H1 (cell line): ENCODE data around the gene GINS2.

ENCODE experiments used
- BRCA1 ChIP-seq: IDR thresholded peaks from 2 replicates; pipeline ENCODE4 v1.6.1; 2012; ENCODE audit warnings: low read depth, low read length, improper control_type of control experiment
- CEBPB ChIP-seq: IDR thresholded peaks from 2 replicates; pipeline ENCODE4 v1.6.1; 2012; ENCODE audit warnings: low read depth, low read length
- CHD2 ChIP-seq: IDR thresholded peaks from 2 replicates; pipeline ENCODE4 v1.6.1; 2012; ENCODE audit warnings: low read length, improper control_type of control experiment
- CTCF ChIP-seq, 3 experiments: IDR thresholded peaks; 1 replicate in 2 of 3; 2 replicates in 1 of 3; pipeline versions ENCODE4 v1.5.1 to v1.6.1; 2011; ENCODE audit warnings: low read length in 3 of 3, mild to moderate bottlenecking in 3 of 3, inconsistent platforms in 2 of 3, low read depth in 1 of 3, moderate library complexity in 1 of 3; ENCODE audit not compliant: insufficient read depth in 1 of 3; ENCODE audit errors: control extremely low read depth in 1 of 3
- EP300 ChIP-seq, 2 experiments: IDR thresholded peaks; 1 replicate in 1 of 2; 2 replicates in 1 of 2; pipeline ENCODE4 v1.6.1; 2011 to 2012; ENCODE audit warnings: low read depth in 2 of 2, low read length in 2 of 2, mild to moderate bottlenecking in 2 of 2, borderline replicate concordance in 1 of 2, inconsistent platforms in 1 of 2, moderate library complexity in 1 of 2
- EZH2 ChIP-seq: fragments of 200-600 bp; sonication (generic); IDR thresholded peaks from 2 replicates; pipeline ENCODE4 v1.7.1; 2012; ENCODE audit warnings: low read depth, mild to moderate bottlenecking, moderate library complexity, low read length, inconsistent platforms; ENCODE audit not compliant: severe bottlenecking
- JUN ChIP-seq: IDR thresholded peaks from 2 replicates; pipeline ENCODE4 v1.6.1; 2011; ENCODE audit warnings: low read depth, mild to moderate bottlenecking, improper control_type of control experiment, low read length
- SP4 ChIP-seq: IDR thresholded peaks from 2 replicates; pipeline ENCODE4 v1.6.1; 2012; ENCODE audit warnings: low read length, inconsistent platforms
- TAF1 ChIP-seq: IDR thresholded peaks from 2 replicates; pipeline ENCODE4 v1.6.1; 2011; ENCODE audit warnings: mild to moderate bottlenecking, low read depth, low read length
- USF2 ChIP-seq: IDR thresholded peaks from 2 replicates; pipeline ENCODE4 v1.6.1; 2011; ENCODE audit warnings: low read length, improper control_type of control experiment

- TF ChIP-seq CTCF (IDR thresholded peaks at IDR 0.05; ENCODE audit: control extremely low read depth in 1 of 3, insufficient read depth in 1 of 3, low read depth in 1 of 3, low read length in 3 of 3): no peak
- TF ChIP-seq SP4: no peak
- TF ChIP-seq TAF1: no peak
- no peak for TF ChIP-seq USF2
- no peak for TF ChIP-seq CEBPB
- no peak for TF ChIP-seq EZH2
- TF ChIP-seq EP300 (IDR thresholded peaks at IDR 0.05; ENCODE audit: borderline replicate concordance in 1 of 2, low read depth in 2 of 2, low read length in 2 of 2): no peak
- TF ChIP-seq JUN: no peak
- no peak for TF ChIP-seq CHD2
- TF ChIP-seq BRCA1: no peak
Measured at GRCh38 chr16:85656351-85657266, 32.1 kb downstream of the GINS2 start.
